HFF-Myc (cell line): Measurements from ENCODE around the gene SPC24.

Experiments
- DNase-seq: peaks from one replicate; pipeline ENCODE4 v3.0.0-alpha.2; 2011; ENCODE audit warnings: low read depth; ENCODE audit errors: extremely low read depth
- H3K4me3 ChIP-seq: replicated peaks from 2 replicates; pipeline ENCODE4 v1.5.1; 2011; ENCODE audit warnings: low read depth, mild to moderate bottlenecking, control low read depth, low read length
- TF ChIP-seq, protein P1 (sequence below): IDR thresholded peaks from 2 replicates; pipeline ENCODE4 v1.5.1; 2012; ENCODE audit warnings: mild to moderate bottlenecking, low read depth, low read length, control low read depth; ENCODE audit errors: missing control alignments

Gene SPC24

DNA sequence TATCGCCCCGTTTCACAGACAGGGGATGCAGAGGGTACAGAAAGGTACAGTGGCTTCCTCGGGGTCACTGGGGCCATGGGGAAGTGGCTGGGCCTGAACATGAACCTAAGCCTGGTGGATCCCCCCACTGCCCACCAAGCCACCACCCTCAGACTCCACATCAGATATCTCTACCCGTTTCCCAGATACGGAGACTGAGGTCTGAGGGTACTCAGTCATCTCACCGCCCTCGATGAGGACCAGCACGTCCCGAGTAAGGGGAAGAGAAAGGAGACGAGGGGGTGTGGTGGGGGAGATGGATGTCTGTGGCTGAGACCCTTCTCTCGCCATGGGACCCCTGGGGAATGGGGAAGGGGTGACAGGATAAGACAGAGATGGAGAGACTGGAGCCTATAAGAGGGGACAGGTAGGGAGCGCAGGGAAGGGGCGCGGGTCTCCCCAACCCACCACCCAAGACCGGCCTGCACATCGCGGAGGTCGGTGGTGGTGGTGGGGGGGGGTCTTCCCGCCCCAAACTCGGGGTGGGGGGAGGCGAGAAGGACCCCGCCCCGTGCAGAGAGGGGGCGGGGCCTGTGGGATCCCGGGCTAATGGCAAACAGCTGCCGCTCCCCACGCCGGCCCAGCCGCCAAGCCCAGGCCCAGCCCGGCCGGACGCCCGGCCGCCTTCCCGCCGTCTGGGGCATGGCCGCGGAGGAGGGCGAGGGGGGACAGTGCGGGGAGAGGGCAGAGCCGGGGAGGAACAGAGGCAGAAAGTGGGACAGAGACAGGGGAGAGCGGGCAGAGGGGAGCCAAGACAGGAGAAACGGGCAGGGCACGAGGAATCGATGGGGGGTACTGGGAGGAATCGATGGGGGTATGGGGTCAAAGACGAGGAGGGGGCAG, 41.1 kb upstream of the SPC24 start:
- no peak for DNase-seq
- H3K4me3 ChIP-seq = peak overlapping the region; percentile 79
- TF ChIP-seq, protein P1, sequence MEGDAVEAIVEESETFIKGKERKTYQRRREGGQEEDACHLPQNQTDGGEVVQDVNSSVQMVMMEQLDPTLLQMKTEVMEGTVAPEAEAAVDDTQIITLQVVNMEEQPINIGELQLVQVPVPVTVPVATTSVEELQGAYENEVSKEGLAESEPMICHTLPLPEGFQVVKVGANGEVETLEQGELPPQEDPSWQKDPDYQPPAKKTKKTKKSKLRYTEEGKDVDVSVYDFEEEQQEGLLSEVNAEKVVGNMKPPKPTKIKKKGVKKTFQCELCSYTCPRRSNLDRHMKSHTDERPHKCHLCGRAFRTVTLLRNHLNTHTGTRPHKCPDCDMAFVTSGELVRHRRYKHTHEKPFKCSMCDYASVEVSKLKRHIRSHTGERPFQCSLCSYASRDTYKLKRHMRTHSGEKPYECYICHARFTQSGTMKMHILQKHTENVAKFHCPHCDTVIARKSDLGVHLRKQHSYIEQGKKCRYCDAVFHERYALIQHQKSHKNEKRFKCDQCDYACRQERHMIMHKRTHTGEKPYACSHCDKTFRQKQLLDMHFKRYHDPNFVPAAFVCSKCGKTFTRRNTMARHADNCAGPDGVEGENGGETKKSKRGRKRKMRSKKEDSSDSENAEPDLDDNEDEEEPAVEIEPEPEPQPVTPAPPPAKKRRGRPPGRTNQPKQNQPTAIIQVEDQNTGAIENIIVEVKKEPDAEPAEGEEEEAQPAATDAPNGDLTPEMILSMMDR = no peak

DNA sequence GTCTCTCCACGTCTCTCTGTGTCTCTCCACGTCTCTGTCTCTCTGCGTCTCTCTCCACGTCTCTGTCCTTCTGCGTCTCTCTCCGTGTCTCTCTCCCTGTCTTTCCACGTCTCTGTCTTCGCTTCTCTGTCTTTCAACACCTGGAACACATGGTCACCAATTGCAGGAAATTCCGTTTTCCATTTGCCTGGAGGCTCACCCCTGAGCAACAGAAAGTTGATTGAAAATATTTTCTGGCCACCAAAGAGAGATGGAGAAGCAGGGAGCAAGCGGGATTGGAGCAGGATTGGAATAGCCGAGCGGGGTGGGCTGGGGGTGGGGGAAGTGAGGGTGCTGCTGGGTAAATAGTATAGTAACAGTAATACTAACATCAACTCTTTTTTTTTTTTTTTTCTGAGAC, 40.1 kb upstream of the SPC24 start:
- no peak for DNase-seq
- TF ChIP-seq, protein P1 = no peak
- H3K4me3 ChIP-seq = peak overlapping the region; percentile 79

DNA sequence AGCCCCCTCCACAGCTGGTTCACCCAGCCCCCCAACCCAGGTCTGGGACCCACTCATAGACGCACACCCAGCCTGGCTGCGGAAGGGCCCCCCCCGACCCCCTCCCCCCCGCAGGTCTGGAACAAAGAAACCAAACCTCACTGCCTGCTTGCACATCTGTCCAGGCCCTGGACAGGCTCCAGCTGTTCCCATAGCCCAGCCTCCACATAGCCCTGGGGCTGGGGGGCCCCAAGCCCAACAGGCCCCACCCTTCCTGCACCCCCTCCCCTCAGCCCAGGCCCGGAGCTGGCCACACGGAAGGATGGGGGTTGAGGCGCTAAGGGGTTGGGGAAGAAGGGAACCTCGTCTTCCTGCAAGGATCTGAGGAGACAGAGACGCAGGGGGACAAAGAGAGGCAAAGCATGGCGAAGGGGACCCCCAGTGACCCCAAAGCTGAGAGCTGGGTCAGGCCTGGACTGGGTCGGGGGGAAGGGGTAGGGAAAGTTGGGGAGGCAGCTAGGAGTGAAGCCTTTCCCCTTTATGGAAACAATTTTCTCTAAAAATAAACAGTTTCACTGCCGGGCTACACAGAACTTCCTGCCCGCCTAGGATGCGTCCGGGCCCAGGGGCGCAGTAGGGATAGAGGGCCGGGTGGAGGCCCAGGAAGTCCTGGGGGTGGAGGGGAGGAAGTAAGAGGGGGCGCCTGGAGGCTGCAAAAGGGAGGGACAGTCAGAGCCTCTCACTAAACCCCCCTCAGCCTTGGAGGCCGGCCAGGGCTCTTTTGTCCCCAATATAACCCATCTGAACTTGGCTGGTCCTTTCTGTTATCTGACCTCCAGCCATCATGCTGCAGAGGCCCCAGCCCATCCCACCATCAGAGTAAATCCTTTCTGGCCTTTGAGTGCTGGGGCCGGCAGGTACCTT, 39.3 kb upstream of the SPC24 start:
- no peak for DNase-seq
- peak overlapping the region; percentile 79 for H3K4me3 ChIP-seq

DNA sequence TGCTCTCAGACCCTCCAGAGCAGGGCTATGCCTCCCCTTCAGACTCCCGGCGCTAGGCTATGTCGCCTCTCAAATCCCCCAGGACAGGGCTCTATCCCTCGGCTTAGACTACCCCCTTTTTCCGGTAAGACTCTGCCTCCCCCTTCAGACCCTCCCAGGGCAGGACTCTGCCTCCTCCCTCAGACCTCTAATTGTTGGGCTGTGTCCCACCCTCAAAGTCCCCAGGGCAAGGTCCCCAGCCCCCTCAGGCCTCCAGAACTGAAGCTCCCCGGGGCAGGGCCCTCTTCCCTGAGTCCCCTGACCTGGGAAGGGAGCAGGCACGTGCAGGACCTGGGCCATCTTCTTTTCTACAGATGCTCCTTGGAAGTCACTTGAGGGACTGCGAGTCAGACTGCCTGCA, 38.6 kb upstream of the SPC24 start:
- H3K4me3 ChIP-seq = peak overlapping the region; percentile 79
- DNase-seq = no peak
- TF ChIP-seq, protein P1 = no peak

More for the DNA sequence above, 39.3 kb upstream of the SPC24 start:
- TF ChIP-seq, protein P1 = no peak

DNA sequence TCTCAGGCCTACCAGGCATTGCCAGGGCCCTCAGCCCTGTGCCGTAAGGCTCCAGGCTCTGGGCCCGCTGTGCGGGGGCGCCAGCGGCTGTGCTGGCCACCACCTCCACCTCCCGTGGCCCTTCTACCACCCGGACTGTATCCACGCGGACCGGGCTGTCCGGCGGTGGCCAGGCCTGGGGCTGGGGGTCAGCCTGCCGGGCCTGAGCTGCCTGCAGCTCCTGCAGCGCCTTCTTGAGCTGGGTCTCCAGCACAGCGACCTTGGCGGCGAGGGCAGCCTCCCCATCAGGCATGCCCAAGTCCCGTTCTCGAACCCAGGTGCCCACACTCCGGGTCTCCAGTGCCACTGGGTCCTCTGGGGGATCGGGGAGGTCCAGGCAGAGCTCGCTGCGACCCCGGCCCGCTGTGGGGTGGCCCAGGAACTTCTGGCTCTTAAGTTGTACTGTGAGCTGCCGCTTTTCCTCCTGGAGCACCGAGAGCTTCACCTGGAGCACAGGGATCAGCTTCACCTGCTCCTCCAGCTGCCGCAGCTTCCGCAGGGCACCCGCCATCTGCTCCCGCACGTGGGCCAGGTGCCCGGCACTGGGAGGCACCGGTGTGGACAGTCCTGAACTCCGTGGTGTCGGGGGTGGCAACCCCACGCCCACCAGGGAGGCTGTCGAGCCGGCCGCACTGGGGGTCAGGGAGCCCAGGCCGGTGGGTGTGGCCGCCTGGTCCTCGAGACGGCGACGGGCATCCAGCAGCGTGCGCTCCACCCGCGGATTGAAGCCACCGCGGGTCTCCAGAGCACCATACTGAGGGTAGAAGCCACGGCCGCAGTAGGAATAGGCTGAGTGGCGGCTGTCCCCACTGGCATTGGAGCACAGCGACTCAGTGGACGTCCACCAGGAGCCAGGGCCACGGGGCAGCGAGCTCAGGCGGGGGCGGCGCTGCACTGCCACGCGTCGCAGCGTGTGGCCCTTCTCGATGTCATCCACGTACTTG, 37.7 kb upstream of the SPC24 start:
- H3K4me3 ChIP-seq = no peak overlapping the region
- TF ChIP-seq, protein P1 = no peak
- no peak for DNase-seq

DNA sequence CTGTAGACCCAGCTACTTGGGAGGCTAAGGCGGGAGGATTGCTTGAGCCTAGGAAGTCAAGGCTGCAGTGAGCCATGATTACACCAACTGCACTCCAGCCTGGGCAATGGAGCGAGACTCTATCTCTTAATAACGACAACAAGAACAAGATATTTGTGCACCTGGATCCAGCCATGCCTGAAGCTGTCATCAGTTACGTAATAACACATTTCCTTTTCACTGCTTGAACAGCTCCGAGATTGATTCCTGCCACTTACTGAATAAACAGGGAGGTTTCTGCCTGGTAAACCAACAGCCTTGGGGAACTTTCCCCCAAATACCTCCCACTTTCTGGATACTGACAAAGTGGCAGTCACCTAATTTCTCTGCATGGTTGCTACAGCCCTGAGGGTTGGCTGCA, 36.4 kb upstream of the SPC24 start:
- DNase-seq = no peak
- TF ChIP-seq, protein P1 = no peak
- no peak overlapping the region for H3K4me3 ChIP-seq
